GM11168 (cell line): Measurements from ENCODE around the gene MYF5.
"Not testable (repeated sequence)": the region's sequence is repeated elsewhere in the genome, so short reads cannot be mapped to it uniquely, and the experiment has no call there.

ENCODE experiments used
- in situ Hi-C: fragments of 300-500 bp; cut with MboI; formaldehyde crosslinking; loops from one replicate; pipeline ENCODE4 v1.12.0; 2022; ENCODE audit warnings: low sequenced_read_pairs; ENCODE audit not compliant: unreplicated experiment

The MYF5 gene

DNA sequence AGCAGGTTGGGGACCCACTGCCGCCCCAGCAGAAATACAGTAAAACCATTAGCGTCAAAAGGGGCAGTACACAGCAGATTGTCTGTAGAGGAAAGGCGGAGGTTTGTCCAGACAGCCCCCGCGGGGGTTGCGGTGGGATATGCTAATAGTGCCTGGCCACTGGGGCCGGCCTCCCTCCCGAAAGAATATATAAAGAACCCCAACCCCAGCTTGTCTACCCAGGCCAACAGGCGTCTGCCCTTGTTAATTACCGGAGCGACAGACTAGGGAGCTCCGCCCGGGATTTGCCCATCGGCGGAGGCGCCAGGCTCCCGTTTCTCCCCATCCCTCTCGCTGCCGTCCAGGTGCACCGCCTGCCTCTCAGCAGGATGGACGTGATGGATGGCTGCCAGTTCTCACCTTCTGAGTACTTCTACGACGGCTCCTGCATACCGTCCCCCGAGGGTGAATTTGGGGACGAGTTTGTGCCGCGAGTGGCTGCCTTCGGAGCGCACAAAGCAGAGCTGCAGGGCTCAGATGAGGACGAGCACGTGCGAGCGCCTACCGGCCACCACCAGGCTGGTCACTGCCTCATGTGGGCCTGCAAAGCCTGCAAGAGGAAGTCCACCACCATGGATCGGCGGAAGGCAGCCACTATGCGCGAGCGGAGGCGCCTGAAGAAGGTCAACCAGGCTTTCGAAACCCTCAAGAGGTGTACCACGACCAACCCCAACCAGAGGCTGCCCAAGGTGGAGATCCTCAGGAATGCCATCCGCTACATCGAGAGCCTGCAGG is at the start of gene MYF5:
MYF5 (plus strand) TSS at position 217 of the 774 bp plus-strand sequence; CDS start at position 369, 152 bp downstream.
- in situ Hi-C loops = no loop called here

GRCh38 chr12:80670214-80670613 is 46.5 kb upstream of the MYF5 start:
- in situ Hi-C loops = no loop called here

- in situ Hi-C loops = not testable (repeated sequence)
Measured at GRCh38 chr12:80676042-80676636, 40.6 kb upstream of the MYF5 start.

- in situ Hi-C loops = no loop called here
Measured at GRCh38 chr12:80676856-80677255, 39.9 kb upstream of the MYF5 start.

GRCh38 chr12:80677994-80678393 is 38.7 kb upstream of the MYF5 start:
- in situ Hi-C loops = no loop called here

- in situ Hi-C loops = no loop called here
Measured at GRCh38 chr12:80679346-80680131, 37.2 kb upstream of the MYF5 start.

GRCh38 chr12:80681287-80681686 is 35.4 kb upstream of the MYF5 start:
- in situ Hi-C loops = no loop called here

- in situ Hi-C loops = no loop called here
Measured at GRCh38 chr12:80681786-80682185, 34.9 kb upstream of the MYF5 start.

GRCh38 chr12:80684077-80684495 is 32.6 kb upstream of the MYF5 start:
- in situ Hi-C loops = no loop called here

- in situ Hi-C loops = no loop called here
Measured at GRCh38 chr12:80690090-80690489, 26.6 kb upstream of the MYF5 start.

- in situ Hi-C loops = no loop called here
Measured at GRCh38 chr12:80690513-80690912, 26.2 kb upstream of the MYF5 start.

- in situ Hi-C loops = no loop called here
Measured at GRCh38 chr12:80692114-80692513, 24.6 kb upstream of the MYF5 start.

GRCh38 chr12:80697270-80697887 is 19.3 kb upstream of the MYF5 start:
- in situ Hi-C loops = no loop called here

GRCh38 chr12:80698256-80698655 is 18.5 kb upstream of the MYF5 start:
- in situ Hi-C loops = no loop called here

DNA sequence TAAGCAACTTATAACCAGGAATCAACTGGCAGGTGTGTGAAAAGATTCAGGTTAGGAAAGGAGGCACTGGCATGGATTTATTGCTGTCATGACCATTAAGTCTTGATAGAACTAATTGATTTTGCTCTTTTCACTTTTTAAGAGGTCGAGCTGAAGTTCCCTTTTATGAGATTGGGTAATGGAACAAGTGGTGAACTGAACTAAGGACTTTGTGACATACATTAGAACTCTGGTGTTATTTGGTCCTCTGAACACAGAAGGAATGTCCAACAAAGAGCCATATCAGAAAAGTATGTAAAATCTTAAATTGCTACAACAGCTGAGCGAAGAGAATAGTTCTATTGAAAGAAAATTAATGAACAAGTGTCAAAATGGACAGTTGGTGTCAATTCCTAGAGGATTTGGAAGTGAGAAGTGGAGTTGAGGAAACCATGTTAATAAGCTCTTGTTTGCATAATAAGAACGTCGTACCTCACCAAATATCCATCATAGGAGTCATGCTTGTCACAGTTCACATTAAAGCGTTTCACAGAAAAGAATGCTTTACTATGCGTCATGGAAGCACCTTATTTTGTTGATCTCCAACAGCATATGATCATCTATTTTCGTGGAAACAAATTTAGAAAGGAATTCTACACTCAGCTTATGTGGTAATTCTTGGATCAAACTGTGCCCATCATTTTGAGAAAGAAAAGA is 17.7 kb upstream of the MYF5 start:
- in situ Hi-C loops = no loop called here

DNA sequence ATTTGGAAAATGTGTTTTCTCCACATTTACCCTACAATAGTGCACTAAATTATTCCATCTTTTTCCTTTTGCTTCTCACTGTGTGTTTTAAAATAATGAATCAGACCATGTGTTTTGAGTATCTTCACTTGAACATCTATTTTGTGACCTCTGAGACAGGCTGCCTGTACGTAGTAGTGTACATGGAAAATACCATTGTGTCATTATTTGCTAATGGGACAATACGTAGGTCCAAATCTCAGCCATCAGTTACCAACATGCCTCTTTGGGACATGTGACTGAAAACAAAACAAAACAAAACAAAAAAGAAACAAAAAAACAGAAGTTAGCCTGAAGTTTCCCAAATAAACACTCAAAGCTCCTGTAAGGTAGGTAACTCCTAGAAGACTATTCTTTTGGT is 16.4 kb upstream of the MYF5 start:
- in situ Hi-C loops = no loop called here

- in situ Hi-C loops = no loop called here
Measured at GRCh38 chr12:80701388-80701787, 15.3 kb upstream of the MYF5 start.

- in situ Hi-C loops = no loop called here
Measured at GRCh38 chr12:80702889-80703805, 13.6 kb upstream of the MYF5 start.

GRCh38 chr12:80704420-80704819 is 12.3 kb upstream of the MYF5 start:
- in situ Hi-C loops = no loop called here
